Measurements from ENCODE around the gene CKAP4. TPM values are rescaled to one million over a fixed set of nuclear protein-coding genes. Genes with fewer than 3 reads are reported as not detected.

Gene CKAP4
- total RNA-seq, 4 donors from 2014 or later: 15.5 to 24.5 (median 21.0) TPM

DNA sequence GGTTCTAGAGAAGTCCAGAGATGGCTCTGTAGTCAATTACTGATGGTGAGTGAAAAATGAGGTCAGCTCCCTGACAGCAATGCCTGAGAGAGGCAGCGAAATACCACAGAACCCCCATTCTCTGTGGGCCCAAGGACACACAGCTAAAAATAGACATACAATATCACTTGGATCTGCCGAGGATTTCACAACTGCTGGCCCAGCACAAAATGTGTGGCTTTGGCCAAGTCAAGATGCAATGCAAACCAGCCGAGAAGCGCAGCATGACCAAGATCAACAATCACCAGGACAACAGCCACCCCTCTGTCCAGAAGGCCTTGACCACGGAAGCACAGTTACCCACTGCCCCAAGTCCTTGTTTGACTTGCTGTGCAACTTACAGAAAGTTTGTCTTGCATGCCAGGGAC is 52.2 kb downstream of the CKAP4 start:
- Histone ChIP-seq H3K27ac (peak overlapping the region in 1 of 4 donors; percentile 25), H3K4me1 (peaks cover 0 to 5% (median 0%) of the 10 kb centered on the region in 4 donors), H3K36me3 (no peaks in the 10 kb centered on the region), H3K27me3 (no peaks in the 10 kb centered on the region), H3K9me3 (no peaks in the 10 kb centered on the region), H3K4me3 (no peak overlapping the region)
- TF ChIP-seq POLR2A (IDR thresholded peaks at IDR 0.05) (no peak), CTCF (IDR thresholded peaks at IDR 0.05) (no peak)
- peak in 2 of 3 donors; percentile 20 to 62 for DNase-seq

- H3K36me3 ChIP-seq: no peaks in the 10 kb centered on the region
- no peak for DNase-seq
- H3K27me3 ChIP-seq: no peaks in the 10 kb centered on the region
- H3K9me3 ChIP-seq: no peaks in the 10 kb centered on the region
- no peak for TF ChIP-seq POLR2A (IDR thresholded peaks at IDR 0.05)
- no peak for TF ChIP-seq CTCF (IDR thresholded peaks at IDR 0.05)
- H3K4me3 ChIP-seq: no peak overlapping the region
- H3K27ac ChIP-seq: no peak overlapping the region
- peaks cover 0 to 5% (median 0%) of the 10 kb centered on the region in 4 donors for H3K4me1 ChIP-seq
These were observed 53.5 kb downstream of the CKAP4 start for GRCh38 chr12:106194351-106194750.

GRCh38 chr12:106193394-106194215 is 54.2 kb downstream of the CKAP4 start:
- H3K36me3 ChIP-seq: no peaks in the 10 kb centered on the region
- H3K4me1 ChIP-seq: peaks cover 0 to 5% (median 0%) of the 10 kb centered on the region in 4 donors
- H3K9me3 ChIP-seq: no peaks in the 10 kb centered on the region
- TF ChIP-seq POLR2A (IDR thresholded peaks at IDR 0.05) (no peak), CTCF (IDR thresholded peaks at IDR 0.05) (no peak)
- no peak overlapping the region for H3K4me3 ChIP-seq
- DNase-seq: no peak
- H3K27me3 ChIP-seq: no peaks in the 10 kb centered on the region
- no peak overlapping the region for H3K27ac ChIP-seq

GRCh38 chr12:106192659-106193393 is 55.0 kb downstream of the CKAP4 start:
- Histone ChIP-seq H3K36me3 (no peaks in the 10 kb centered on the region), H3K27ac (no peak overlapping the region), H3K9me3 (no peaks in the 10 kb centered on the region), H3K27me3 (no peaks in the 10 kb centered on the region), H3K4me3 (no peak overlapping the region), H3K4me1 (peaks cover 0 to 5% (median 0%) of the 10 kb centered on the region in 4 donors)
- TF ChIP-seq POLR2A (IDR thresholded peaks at IDR 0.05): no peak
- no peak for TF ChIP-seq CTCF (IDR thresholded peaks at IDR 0.05)
- DNase-seq: no peak

GRCh38 chr12:106190581-106190980 is 57.2 kb downstream of the CKAP4 start:
- H3K4me1 ChIP-seq: peaks cover 0 to 5% (median 0%) of the 10 kb centered on the region in 4 donors
- no peak overlapping the region for H3K4me3 ChIP-seq
- no peaks in the 10 kb centered on the region for H3K36me3 ChIP-seq
- no peaks in the 10 kb centered on the region for H3K9me3 ChIP-seq
- no peaks in the 10 kb centered on the region for H3K27me3 ChIP-seq
- DNase-seq: no peak
- TF ChIP-seq CTCF (IDR thresholded peaks at IDR 0.05): no peak
- H3K27ac ChIP-seq: no peak overlapping the region

Data from Peyer's patch (tissue), 4 donors.